KG1 (cell line): ENCODE measurements around the gene PCDHB13.
"Not testable (repeated sequence)": the region's sequence is repeated elsewhere in the genome, so short reads cannot be mapped to it uniquely, and the experiment has no call there.

Source experiments
- DNase-seq: peaks from one replicate; lab custom pipeline; 2025; lab: John Stamatoyannopoulos, UW

PCDHB13 gene

DNA sequence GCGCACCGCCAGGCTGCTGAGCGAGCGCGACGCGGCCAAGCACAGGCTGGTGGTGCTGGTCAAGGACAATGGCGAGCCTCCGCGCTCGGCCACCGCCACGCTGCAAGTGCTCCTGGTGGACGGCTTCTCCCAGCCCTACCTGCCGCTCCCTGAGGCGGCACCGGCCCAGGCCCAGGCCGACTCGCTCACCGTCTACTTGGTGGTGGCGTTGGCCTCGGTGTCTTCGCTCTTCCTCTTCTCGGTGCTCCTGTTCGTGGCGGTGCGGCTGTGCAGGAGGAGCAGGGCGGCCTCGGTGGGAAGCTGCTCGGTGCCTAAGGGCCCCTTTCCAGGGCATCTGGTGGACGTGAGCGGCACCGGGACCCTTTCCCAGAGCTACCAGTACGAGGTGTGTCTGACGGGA lies 12.1 kb upstream of the PCDHB13 start:
- DNase-seq = not testable (repeated sequence)

DNA sequence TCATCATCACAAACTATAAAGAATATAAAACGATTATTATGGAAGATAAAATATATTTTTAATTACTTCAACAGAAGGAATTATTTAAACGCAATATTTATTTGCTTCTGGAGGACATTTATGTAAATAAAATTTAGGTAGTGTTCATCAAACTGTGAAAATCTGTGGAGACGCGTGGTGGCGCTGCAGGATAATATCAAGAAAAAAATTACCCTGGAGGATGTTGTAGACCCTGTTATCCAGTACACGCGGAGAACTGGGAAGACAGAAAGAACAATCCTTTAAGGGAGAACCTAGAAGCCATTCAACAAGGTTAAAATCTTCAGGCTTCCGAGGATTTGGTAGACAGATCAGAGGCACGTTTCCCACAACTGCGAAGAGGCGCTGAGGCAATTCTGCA lies 5.2 kb upstream of the PCDHB13 start, which contains the start of gene PCDHB12:
Gene PCDHB12 (plus strand): TSS at position 242 of the 400 bp plus-strand sequence. CDS start 189 bp downstream, outside the sequence.
- DNase-seq = no peak

DNA sequence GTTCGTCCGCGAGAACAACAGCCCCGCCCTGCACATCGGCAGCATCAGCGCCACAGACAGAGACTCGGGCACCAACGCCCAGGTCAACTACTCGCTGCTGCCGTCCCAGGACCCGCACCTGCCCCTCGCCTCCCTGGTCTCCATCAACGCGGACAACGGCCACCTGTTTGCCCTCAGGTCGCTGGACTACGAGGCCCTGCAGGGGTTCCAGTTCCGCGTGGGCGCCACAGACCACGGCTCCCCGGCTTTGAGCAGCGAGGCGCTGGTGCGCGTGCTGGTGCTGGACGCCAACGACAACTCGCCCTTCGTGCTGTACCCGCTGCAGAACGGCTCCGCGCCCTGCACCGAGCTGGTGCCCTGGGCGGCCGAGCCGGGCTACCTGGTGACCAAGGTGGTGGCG lies 3.4 kb upstream of the PCDHB13 start:
- not testable (repeated sequence) for DNase-seq

DNA sequence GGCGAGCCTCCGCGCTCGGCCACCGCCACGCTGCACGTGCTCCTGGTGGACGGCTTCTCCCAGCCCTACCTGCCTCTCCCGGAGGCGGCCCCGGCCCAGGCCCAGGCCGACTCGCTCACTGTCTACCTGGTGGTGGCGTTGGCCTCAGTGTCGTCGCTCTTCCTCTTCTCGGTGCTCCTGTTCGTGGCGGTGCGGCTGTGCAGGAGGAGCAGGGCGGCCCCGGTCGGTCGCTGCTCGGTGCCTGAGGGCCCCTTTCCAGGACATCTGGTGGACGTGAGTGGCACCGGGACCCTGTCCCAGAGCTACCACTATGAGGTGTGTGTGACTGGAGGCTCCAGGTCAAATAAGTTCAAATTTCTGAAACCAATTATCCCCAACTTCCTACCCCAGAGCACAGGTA lies 2.9 kb upstream of the PCDHB13 start:
- DNase-seq = not testable (repeated sequence)

DNA sequence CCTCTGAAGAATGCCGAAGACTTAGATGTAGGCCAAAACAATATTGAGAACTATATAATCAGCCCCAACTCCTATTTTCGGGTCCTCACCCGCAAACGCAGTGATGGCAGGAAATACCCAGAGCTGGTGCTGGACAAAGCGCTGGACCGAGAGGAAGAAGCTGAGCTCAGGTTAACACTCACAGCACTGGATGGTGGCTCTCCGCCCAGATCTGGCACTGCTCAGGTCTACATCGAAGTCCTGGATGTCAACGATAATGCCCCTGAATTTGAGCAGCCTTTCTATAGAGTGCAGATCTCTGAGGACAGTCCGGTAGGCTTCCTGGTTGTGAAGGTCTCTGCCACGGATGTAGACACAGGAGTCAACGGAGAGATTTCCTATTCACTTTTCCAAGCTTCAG lies 864 bp downstream of the PCDHB13 start:
- DNase-seq = not testable (repeated sequence)

DNA sequence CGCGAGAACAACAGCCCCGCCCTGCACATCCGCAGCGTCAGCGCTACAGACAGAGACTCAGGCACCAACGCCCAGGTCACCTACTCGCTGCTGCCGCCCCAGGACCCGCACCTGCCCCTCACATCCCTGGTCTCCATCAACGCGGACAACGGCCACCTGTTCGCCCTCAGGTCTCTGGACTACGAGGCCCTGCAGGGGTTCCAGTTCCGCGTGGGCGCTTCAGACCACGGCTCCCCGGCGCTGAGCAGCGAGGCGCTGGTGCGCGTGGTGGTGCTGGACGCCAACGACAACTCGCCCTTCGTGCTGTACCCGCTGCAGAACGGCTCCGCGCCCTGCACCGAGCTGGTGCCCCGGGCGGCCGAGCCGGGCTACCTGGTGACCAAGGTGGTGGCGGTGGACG lies 1.8 kb downstream of the PCDHB13 start:
- not testable (repeated sequence) for DNase-seq

DNA sequence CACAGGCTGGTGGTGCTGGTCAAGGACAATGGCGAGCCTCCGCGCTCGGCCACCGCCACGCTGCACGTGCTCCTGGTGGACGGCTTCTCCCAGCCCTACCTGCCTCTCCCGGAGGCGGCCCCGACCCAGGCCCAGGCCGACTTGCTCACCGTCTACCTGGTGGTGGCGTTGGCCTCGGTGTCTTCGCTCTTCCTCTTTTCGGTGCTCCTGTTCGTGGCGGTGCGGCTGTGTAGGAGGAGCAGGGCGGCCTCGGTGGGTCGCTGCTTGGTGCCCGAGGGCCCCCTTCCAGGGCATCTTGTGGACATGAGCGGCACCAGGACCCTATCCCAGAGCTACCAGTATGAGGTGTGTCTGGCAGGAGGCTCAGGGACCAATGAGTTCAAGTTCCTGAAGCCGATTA lies 2.3 kb downstream of the PCDHB13 start:
- not testable (repeated sequence) for DNase-seq

DNA sequence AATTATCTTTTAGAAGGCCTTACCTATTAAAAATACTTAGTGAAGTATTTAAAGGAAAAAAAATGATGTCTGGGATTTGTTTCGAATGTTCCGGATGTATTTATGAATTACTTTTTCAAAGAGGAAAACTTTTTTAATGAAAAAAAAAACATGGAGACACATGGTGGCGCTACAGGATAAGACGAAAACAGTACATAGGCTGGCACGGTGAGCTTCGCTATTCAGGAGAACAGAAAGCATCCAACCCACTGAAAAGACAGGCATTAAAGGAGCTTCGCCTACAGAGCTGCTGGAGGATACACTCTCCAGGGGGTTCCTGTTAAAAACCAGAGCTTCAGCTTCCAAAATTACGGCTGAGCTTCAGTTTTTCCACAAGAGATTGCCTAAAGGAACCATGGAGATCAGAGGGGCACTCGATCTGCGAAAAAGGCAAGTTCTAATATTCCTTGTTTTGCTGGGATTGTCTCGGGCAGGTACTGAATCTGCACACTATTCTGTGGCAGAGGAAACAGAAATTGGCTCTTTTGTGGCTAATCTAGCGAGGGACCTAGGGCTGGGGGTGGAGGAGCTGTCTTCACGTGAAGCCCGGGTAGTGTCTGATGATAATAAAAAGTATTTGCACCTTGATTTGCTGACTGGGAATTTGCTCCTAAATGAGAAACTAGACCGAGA lies 9.5 kb downstream of the PCDHB13 start, which contains the start of gene PCDHB14:
Gene PCDHB14 (plus strand): TSS at position 232 of the 672 bp plus-strand sequence. CDS start 163 bp downstream, at position 395.
- no peak for DNase-seq

DNA sequence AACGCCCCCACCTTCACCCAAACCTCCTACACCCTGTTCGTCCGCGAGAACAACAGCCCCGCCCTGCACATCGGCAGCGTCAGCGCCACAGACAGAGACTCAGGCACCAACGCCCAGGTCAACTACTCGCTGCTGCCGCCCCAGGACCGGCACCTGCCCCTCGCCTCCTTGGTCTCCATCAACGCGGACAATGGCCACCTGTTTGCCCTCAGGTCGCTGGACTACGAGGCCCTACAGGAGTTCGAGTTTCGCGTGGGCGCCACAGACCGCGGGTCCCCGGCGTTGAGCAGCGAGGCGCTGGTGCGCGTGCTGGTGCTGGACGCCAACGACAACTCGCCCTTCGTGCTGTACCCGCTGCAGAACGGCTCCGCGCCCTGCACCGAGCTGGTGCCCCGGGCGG lies 11.1 kb downstream of the PCDHB13 start:
- not testable (repeated sequence) for DNase-seq

DNA sequence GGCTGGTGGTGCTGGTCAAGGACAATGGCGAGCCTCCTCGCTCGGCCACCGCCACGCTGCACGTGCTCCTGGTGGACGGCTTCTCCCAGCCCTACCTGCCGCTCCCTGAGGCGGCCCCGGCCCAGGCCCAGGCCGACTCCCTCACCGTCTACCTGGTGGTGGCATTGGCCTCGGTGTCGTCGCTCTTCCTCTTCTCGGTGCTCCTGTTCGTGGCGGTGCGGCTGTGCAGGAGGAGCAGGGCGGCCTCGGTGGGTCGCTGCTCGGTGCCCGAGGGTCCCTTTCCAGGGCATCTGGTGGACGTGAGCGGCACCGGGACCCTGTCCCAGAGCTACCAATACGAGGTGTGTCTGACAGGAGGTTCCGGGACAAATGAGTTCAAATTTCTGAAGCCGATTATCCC lies 11.7 kb downstream of the PCDHB13 start:
- not testable (repeated sequence) for DNase-seq

DNA sequence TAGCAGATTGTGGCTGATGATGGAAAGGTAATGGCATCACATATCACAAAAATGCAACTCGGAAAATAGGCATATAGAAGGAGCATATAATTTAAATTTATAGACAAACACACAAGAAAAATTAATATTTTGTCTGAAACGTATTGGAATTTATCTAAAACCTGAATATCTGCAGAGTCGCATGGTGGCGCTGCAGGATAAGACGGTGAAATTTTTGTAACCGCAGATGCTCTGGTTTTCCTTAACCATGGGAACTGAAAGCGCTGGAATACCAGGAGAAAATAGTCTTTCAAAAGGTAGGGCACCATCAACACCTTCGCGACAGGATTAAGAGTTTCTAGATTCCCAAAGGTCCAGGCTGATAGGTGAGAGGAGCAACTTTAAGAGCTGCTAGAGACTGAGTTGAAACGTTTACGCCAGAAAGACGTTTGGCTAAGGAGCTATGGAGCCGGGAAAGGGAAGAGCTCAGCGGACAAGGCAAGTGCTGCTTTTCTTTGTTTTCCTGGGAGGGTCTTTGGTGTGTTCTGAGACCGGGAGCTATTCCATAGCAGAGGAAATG lies 20.5 kb downstream of the PCDHB13 start:
- no peak for DNase-seq

DNA sequence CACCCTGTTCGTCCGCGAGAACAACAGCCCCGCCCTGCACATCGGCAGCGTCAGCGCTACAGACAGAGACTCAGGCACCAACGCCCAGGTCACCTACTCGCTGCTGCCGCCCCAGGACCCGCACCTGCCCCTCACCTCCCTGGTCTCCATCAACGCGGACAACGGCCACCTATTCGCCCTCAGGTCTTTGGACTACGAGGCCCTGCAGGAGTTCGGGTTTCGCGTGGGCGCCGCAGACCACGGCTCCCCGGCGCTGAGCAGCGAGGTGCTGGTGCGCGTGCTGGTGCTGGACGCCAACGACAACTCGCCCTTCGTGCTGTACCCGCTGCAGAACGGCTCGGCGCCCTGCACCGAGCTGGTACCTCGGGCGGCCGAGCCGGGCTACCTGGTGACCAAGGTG lies 22.2 kb downstream of the PCDHB13 start:
- DNase-seq = not testable (repeated sequence)

DNA sequence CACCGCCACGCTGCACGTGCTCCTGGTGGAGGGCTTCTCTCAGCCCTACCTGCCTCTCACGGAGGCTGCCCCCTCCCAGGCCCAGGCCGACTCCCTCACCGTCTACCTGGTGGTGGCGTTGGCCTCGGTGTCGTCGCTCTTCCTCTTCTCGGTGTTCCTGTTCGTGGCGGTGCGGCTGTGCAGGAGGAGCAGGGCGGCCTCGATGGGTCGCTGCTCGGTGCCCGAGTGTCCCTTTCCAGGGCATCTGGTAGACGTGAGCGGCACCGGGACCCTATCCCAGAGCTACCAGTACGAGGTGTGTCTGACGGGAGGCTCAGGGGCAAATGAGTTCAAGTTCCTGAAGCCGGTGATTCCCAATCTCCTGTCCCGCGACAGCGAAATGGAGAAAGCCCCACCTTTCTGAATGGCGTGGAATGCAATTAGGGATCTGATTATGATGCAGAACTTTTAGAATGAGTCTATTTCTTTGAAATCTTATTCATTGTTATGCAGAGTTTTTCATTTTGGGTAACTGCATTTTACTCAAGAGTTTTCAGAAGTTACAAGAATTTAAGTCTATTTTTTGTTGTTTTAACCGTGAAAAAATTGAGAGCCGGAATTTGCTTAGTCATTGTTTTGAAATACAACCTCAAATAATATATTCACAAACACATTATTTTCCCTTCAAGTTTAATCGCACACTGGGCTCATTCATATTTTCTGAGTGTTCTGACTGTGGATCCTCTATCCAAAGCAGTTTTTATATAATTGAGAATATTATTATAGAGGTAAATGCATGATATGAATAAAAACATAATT lies 23.0 kb downstream of the PCDHB13 start:
- DNase-seq = no peak

DNA sequence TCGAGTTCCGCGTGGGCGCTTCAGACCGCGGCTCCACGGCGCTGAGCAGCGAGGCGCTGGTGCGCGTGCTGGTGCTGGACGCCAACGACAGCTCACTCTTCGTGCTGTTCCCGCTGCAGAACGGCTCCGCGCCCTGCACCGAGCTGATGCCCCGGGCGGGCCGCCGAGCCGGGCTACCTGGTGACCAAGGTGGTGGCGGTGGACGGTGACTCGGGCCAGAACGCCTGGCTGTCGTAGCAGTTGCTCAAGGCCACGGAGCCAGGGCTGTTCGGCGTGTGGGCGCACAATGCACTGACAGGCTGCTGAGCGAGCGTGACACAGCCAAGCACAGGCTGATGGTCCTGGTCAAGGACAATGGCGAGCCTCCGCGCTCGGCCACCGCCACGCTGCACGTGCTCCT lies 27.8 kb downstream of the PCDHB13 start:
- DNase-seq = no peak

DNA sequence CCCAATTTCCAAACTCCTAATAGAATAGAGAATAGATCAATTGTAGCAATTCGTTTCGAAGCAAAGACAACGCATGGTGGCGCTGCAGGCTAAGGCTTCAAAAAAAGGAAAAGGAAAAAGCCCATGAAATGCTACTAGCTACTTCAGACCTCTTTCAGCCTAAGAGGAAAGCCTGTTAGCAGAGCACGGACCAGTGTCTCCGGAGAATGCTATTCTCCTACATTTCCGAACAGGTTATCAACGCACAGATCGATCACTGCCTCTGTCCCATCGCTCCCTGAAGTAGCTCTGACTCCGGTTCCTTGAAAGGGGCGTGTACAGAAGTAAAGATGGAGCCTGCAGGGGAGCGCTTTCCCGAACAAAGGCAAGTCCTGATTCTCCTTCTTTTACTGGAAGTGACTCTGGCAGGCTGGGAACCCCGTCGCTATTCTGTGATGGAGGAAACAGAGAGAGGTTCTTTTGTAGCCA lies 31.6 kb downstream of the PCDHB13 start, which contains the start of gene PCDHB15:
Gene PCDHB15 (plus strand): TSS at position 146 of the 468 bp plus-strand sequence. CDS start 184 bp downstream, at position 330.
- DNase-seq = no peak

DNA sequence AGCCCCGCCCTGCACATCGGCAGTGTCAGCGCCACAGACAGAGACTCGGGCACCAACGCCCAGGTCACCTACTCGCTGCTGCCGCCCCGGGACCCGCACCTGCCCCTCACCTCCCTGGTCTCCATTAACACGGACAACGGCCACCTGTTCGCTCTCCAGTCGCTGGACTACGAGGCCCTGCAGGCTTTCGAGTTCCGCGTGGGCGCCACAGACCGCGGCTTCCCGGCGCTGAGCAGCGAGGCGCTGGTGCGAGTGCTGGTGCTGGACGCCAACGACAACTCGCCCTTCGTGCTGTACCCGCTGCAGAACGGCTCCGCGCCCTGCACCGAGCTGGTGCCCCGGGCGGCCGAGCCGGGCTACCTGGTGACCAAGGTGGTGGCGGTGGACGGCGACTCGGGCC lies 33.3 kb downstream of the PCDHB13 start:
- DNase-seq = not testable (repeated sequence)

DNA sequence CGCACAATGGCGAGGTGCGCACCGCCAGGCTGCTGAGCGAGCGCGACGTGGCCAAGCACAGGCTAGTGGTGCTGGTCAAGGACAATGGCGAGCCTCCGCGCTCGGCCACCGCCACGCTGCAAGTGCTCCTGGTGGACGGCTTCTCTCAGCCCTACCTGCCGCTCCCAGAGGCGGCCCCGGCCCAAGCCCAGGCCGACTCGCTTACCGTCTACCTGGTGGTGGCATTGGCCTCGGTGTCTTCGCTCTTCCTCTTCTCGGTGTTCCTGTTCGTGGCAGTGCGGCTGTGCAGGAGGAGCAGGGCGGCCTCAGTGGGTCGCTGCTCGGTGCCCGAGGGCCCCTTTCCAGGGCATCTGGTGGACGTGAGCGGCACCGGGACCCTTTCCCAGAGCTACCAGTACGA lies 33.7 kb downstream of the PCDHB13 start:
- DNase-seq = not testable (repeated sequence)

DNA sequence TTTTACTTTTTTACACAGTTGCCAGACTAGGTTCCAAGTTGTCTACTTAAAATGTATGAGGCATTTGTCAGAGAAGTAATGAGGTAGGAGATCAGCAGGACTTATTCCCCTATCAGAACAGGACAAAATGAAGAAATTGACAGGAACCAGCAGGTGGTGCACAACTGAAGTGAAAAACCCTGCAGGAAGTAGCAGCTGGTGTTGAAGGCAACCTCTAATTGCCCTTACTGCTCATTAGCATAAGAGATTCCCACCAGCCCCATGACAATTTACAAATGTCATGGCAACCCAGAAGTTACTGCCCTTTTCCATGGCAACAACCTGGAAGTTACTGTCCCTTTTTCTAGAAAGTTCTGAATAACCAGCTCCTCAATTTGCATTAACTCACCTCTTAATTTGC lies 36.9 kb downstream of the PCDHB13 start:
- no peak for DNase-seq

DNA sequence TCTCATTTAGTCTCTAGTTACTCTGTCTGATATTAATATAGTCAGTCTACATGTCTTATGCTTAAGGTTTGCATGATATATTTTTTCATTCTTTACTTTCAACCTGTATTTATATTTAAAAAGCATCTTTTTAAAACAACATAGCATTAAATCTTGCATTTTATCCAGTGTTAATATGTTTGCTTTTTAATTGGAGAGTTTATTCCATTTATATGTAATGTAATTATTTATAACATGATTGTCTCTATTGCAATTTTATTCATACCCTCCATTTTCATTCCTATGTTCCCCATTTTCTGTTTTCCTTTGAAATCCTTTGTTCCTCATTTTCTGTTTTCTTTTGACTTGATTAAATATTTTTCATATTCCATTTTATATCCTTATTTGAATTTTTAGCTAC lies 44.7 kb downstream of the PCDHB13 start:
- DNase-seq = no peak

DNA sequence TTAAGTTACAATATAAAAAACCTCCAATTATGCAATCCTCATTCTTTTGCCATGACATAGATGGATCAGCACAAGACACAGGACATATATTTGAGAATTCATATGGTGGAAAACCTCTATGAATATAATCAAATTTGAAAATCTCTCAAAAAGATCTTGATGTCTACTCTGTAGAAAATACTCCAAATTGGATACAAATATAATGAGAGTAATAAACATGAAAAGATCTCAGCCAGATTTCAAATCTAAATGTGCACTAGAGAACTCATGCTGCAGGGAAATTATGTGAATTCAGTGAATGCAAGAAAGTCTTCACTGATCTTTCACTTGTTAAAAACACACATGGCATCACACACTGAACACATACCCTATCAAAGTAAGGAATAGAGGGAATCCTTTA lies 45.2 kb downstream of the PCDHB13 start:
- no peak for DNase-seq

DNA sequence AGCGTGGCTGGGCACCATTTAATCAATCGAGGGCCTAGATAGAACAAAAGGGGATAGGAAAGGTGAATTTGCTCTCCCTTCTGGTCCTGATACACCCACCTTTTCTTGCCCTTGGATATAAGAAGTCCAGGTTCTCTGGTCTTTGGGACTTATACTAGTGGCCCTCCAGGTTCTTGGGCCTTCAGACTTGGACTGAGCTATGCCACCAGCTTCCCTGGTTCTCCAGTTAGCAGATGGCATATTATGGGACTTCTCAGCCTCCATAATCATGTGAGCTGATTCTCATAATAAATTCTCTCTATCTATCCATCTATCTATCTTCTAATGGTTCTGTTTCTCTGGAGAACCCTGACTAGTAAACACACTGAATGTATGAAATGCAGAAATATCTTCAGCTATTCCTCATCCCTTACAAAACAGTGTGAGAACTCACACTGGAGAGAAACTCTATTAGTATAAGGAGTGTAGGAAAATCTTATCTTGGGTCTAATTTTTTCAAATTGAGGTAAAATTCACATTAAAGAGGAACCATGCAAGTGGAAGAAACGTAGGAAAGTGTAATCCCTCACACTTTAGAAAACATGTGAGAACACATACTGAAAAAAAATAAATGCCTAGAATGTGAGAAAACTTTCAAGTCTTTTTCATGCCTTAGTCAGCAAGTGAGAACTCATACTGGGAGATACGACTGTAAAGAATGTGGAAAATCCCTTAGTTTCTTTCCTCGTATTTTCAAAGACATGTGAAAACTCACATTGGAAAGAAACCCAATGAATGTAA lies 46.9 kb downstream of the PCDHB13 start:
- DNase-seq = no peak

DNA sequence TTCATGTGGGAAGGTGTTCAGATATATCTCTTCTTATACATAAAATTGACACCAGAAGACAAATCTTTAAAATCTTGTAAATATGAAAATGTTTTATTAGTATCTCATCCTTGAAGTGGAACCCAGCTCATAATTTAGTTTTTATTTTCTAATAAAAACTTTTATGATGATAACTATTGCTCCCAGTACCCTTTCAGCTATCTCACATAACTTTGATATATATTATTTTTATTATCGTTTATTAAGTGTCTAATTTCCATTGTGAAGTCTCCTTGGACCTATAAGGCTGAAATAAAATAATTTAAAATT lies 47.5 kb downstream of the PCDHB13 start:
- no peak for DNase-seq
